ENCODE measurements around the gene BRI3.
"Not testable (repeated sequence)": the region's sequence is repeated elsewhere in the genome, so short reads cannot be mapped to it uniquely, and the experiment has no call there.

The BRI3 gene

DNA sequence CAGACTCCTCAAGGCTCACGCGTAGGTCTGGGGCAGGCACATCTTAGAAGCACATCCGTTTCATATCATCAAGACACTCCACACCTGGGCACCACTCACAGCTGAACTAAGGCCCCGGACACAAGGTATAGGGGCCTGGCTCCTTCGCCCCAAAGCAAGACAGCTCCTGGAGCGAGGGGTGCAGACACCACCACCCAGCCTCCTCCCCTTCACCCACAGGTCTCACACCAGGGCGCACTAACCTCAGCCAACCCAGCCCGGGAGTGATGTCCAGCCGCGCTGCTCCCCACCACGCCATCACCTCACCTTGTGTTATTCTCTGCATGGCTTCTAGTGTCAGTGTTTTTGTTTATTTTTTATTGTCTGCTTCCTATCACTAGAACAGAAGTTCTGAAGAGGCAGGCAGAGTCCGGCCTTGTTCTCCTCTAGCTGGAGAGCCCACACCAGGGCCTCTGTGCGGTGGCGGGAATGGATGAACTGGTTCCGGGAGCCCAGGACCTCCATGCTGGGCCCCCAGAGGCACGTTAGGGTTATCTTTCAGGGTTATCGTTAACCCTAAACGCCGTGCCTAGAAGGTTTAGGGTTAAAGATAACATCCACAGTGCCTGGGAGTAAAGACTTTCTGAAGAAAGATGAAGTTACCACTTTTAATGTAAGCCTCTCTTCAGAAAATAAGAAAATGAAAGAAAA is 21.8 kb downstream of the BRI3 start:
- H3K27ac ChIP-seq, result no peak overlapping the region
- no peak overlapping the region for H3K4me3 ChIP-seq

DNA sequence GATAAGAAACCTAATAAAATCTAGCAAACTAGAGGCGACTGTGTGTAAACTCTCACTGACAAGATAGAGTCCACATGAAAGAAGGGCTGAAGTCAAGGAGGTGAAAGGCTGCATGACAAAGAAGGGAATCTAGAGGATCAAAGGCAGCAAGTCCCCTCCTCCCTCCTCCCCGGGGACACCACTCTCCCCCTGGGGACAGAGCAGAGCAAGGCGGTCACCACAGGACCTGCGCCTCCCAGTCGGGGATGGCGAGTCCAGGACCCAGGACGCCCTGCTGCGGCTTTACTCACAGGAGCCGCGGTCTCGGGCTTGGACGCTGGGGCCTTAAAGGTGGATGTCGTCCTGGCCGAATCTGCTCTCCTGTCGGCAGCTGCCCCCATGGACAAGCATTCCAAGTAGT is 22.4 kb downstream of the BRI3 start:
- no peak overlapping the region for H3K27ac ChIP-seq
- no peak overlapping the region for H3K4me3 ChIP-seq

DNA sequence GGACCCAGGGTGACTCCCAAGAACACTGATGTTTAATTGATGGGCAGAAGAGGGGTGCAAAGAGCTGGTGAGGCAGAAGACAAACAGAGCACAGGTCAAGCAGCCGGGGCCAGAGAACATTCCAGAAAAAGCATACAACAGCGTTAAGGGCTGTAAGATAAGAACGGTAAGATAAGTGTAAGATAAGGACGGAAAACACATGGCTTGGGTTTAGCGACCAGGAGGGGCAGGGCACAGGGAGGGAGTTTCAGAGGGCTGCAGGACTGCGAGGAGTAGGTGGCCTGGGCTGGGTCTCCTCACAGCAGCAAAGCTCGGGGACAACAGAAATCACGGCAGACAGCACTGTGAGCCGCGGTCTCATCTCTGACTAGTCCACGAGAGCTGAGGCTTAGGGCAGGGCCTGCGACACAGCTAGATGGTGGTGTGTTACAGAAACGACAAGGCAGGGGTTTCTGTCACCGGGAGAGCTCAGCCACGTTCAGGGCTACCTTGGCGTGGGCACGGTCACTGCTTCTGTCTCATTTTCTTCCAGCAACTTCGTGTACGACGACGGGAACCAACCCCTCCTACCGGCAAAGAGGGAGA is 24.6 kb downstream of the BRI3 start:
- no peak overlapping the region for H3K27ac ChIP-seq
- no peak overlapping the region for H3K4me3 ChIP-seq

DNA sequence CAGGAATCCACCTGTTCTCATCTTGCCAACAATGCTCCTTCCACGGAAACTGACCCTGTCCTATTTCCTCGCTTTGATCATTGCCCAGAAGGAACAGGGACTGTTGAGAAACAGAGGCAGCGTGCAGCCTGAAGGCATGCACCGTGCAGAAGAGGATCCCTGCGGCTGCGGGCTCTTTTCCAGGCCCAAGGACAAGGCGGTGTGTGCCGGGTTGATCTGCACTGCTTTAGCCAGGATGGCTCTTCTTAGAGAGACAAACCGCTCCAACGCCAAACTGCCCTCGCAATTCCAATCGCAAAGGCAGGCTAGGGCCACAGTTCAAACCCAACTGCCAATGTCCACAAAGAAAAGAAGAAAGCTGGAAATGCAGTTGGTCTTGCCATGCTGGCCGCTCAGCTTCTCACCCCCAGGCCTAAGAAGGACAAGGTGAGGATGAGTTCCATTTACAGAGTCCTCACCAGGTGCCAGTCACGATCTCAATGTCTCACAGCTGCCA is 26.5 kb downstream of the BRI3 start:
- Histone ChIP-seq H3K27ac (no peak overlapping the region), H3K4me3 (no peak overlapping the region)

DNA sequence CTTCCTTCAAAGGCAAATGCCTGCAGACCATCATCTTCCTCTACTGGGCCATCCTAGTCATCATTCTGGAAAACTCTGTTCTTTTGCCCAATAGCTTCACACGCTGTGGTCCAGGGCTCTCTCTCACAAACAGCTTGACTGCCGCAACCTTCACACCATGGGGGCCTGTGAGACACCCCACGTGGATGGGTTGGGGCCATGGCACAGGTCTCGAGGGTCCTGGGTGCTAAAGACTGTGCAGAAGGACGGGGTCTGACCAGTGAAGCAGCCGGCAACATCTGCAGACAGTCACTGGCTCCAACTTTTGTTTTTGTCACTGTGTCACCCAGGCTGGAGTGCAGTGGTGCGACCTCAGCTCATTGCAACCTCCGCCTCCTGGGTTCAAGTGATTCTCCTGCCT is 28.1 kb downstream of the BRI3 start:
- Histone ChIP-seq H3K4me3 (no peak overlapping the region), H3K27ac (no peak overlapping the region)

DNA sequence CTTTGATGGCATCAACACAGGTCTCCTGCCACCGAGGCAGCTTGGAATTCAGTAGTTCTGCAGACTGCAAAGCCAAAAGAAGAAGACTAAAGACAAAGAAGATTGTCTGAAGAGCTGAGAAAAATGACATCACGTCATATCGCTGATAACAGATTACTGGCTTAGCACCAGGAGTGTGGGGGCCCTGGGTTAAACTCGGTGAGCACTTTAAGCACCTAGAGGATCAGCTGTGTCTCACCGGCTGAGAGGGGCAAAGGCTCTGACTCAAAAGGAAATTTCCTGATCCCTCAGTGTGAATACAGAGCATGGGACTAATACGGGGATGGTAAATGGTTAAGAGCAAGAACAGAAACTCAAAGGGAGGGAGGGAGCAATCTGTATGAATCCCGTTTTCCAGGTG is 30.7 kb downstream of the BRI3 start:
- no peak overlapping the region for H3K4me3 ChIP-seq
- no peak overlapping the region for H3K27ac ChIP-seq

DNA sequence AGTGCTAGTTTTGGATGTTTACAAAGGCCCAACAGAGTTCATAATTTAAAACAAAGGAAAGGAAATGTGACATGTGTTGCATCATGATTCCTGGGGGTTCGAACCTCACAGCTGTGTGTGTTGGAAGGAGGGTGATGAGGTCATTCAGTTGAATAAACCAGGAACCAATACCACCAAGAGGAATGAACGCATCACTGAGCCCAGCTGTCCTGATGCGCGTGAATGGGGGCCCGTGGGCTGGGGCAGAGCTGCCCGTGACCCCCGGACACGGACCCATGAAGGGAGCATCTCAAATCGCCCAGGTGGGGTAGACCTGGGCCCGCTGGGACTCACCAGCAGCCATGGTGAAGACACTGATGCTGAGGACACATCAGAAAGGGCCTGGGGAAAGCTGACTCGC is 33.0 kb downstream of the BRI3 start:
- H3K27ac ChIP-seq, result no peak overlapping the region
- H3K4me3 ChIP-seq, result no peak overlapping the region

DNA sequence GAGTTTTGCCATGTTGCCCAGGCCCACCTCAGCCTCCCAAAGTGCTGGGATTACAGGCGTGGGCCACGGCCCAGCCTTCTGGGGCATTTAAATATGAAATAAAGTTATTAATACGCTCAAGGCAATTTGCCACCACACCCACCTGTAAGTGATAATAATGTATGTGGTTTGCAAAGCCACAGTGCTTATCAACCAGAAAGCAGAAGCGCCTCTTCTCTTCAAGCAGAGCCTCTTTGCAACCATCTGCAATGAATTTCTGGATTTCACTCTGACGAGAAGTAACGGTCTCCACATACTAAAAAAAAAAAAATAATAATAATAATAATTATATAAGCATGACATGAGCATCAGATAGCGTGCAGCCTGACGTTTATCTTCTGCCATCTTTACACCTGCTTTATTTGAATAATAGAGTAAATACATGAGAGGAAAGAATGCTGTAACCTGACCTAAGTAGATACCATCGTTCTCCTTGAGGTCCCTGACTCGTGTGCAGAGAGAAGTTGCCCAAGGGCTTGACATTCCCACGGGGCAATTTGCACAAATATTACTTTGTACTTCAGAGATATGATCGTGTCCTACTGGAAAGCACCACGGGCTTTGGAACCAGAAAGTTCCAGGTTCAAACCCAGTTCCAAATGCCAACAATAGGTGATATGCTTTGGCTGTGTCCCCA is 34.0 kb downstream of the BRI3 start:
- Histone ChIP-seq H3K27ac (no peak overlapping the region), H3K4me3 (no peak overlapping the region)

DNA sequence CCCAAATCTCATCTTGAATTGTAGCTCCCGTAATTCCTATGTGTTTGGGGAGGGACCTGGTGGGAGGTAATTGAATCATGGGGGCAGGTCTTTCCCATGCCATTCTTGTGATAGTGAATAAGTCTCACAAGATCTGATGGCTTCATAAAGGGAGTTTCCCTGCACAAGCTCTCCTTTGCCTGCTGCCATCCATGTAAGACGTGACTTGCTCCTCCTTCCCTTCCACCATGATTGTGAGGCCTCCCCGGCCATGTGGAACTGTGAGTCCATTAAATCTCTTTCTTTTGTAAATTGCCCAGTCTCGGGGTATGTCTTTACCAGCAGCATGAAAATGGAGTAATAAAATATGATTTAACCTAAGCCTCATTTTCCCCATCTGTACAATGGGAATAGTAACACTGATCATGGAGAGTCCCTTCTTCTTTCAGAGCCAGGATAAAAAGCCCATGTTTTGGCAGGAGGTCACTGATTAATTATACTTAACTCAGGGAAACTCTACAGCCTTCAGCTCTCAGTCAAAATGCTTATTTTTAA is 34.6 kb downstream of the BRI3 start:
- not testable (repeated sequence) for H3K4me3 ChIP-seq, H3K27ac ChIP-seq

DNA sequence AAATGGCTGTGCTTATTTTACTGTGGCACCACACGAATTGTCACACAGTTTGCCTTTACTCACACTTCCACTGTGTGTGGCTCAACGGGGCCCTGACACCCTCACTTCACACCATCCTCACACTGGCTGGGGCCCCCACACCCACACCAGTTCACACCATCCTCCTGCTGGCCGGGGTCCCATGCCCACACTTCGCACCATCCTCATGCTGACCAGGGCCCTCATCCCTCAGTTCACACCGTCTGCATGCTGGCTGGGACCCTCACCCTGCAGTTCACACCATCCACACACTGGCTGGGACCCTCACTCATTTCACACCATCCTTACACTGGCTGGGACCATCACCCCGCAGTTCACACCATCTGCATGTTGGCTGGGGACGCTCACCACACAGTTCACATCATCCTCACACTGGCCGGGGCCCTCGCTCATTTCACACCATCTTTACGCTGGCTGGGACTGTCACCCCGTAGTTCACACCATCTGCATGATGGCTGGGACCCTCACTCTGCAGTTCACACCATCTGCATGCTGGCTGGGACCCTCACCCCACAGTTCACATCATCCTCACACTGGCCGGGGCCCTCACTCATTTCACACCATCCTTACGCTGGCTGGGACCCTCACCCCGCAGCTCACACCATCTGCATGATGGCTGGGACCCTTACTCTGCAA is 36.0 kb downstream of the BRI3 start:
- no peak overlapping the region for H3K27ac ChIP-seq
- H3K4me3 ChIP-seq, result no peak overlapping the region

DNA sequence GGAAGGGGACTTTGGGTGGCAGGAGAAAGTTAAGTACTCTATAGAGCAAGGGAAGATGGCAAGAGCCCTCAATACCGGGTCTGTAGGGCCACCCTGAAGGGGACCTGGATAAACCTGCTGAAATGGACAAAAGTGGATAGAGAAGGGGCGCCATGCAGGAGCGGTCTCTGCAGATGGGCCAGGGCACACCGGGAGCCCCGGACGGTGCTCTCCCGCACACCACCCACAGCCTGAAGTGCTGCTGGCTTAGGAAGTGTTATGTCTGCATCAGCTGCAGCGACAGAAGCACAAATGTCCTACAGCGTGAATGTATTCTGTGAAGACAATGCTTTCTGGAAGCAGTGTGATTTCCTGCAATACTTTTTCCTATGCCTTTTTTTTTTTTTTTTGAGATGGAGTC is 37.7 kb downstream of the BRI3 start:
- no peak overlapping the region for H3K27ac ChIP-seq

DNA sequence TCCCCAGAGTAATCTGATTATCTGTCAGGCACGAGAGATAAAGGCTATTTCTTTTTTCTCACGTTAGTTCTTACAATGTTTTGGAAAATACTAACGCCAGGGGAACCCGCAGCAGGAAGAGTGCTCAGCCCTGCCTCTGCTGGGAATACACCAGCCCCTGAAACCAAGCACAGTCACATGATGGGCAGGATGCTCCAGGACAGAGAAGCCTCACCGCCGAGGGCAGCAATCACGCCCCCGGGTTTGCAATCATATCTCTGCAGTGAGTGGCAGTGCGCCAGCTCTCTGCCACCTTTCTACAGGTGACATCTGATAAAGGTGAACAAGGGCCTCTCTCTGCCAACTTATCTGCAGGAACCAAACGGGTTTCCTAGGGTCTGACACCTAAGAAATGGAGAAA is 39.8 kb downstream of the BRI3 start:
- Histone ChIP-seq H3K27ac (no peak overlapping the region), H3K4me3 (no peak overlapping the region)

More for the DNA sequence above, 37.7 kb downstream of the BRI3 start:
- H3K4me3 ChIP-seq, result no peak overlapping the region

DNA sequence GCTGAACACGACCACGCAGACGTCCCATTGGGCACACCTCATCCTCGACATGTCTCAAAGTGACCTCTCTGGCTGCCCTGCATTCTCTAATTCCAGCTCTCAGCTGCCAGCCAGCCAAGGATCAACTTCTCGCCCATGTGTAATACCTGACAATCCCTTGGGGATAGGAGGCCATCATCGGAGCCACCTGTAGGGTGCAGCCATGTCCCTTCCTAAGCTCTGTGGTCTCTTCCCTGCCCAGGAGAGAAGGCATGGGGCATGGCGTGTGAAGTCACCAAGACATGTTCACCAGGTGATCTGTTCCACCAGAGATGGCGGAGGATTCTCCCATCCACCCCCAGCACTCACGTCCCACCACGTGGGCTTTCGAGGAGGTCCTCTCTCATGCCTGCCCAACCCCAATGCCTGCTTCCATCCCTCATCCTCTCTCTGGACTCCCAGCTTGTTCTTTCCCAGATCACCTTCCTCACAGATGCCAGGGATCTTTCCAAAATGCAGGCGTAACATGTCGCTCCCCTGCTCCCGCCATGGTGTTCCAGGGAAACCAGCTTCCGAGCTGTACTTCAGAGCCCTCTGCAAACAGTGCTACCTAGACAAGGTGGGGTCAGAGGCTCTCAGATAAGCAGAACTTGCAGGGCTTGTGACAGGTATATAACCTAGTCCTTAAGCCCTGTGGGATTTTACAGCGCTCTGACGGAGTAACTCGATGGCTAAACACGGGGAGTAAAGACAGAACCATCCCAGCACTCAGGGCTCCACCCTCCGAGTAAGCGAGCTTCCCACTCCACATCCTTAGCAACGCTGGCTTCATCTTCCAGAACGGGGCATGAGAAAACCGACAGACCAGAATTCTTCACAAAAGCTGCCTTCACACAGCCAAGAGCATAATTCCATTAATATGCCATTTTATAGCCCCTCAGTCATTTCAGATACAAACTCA is 41.1 kb downstream of the BRI3 start:
- peak overlapping the region in 2 of 21 experiments; percentile 22 to 30 for H3K27ac ChIP-seq
- H3K4me3 ChIP-seq, result no peak overlapping the region

DNA sequence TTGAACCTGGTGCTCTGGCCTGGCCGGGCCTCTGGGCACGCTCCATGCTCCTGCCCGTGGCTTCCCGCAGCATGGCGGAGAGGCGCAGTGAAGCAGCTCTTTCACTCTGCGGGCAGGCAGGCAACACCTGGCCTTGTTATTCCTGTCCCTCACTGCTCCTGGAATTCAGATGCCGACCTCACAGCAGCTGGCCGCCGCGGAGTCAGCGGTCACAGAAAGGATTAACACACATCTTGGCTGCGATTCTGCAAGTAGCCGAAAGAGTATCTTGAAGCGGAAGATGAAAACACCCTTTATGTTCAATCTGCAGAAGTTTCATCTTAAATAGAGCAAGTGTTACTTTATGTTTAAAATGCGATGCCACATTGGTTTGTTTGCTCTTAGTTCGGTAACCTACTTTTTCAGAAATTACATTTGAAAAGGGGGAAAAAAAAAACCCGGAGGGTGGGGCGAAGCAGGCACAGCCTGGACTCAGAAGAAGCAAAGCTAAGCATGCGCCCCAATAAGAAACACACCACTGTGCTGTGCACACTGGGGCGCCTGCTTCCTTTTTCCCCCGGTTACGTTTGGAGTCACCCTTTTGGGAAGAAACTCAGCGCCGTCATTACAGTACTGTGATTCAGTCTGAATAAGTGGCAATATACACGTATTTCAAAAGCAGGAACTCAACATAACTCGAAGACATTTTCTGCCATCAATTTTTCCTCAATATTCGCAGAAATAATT is 42.3 kb downstream of the BRI3 start:
- Histone ChIP-seq H3K4me3 (no peak overlapping the region), H3K27ac (no peak overlapping the region)

DNA sequence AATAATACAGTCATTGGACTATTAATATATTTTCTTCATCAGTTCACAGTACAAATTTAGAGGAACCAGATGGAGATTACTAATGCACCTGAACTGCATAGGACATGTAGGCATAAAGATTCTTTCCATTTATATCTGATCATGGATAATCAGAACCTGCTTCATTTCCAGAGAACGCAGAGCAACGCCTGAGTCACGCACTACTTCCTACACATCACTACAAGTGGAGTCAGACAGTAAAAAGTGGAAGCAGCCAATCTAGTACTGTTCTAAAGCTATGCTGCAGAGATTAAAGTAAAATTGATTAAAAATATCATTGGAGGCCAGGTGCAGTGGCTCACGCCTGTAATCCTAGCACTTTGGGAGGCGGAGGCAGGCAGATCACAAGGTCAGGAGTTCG is 43.3 kb downstream of the BRI3 start:
- H3K4me3 ChIP-seq, result no peak overlapping the region
- no peak overlapping the region for H3K27ac ChIP-seq

DNA sequence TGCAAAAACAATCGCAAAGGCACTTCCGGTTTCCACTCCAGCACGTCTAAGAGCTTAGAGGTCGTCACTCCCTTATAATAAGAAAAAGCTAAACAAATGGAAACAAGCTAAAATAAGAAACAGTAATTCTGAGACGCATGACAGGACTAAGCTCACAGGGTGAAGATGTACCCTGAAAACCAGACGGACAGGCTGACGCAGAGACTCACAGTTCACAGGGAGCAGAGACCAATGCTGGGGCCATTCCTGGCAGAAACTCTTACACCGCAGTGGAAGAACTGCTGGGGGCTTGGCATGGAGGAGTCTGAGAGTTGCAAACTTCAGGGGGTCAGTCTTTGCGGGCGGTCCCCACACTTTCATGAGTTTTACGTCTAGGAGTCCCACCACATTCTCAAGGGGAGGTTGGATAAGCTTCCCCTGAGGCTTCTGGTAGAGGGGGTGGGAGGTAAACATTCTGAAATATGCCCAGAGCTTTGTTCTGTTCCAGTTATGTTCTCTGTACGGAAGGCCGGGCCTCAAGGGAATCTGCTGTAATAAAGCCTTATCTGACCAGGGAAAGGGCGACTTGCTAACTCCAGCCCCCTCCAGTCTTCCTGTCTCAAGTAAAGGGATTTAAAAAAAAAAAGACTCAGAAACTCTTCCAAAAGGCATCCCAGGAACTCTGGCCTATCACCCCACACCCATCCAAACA is 47.8 kb downstream of the BRI3 start:
- no peak overlapping the region for H3K4me3 ChIP-seq
- H3K27ac ChIP-seq, result peak overlapping the region in 3 of 21 experiments; percentile 15 to 68 (median 60)

DNA sequence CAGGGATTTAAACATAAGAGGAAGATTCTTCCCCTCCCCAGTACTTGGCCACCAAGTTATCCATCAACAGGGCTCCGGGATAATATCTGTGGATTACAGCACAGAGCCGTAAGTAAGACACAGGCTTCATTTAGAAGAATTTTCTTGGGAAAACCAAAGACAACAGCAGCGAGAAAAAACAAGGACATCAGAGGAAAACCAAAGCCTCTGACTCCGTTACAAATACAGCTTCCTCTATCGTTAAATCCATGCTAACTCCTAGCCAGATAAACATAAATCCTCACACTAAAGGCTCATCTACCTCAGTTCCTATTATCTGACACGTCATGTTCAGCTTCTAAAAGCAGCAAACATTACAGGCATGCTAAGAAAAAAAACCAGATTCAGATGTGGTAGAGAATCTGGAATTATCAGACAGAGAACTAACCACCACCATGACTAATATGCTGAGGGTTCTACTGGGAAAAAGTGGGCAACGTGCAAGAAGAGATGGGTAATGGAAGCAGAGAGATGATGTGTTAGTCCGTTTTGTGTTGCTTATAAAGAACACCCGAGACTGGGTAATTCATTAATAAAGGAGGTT is 48.4 kb downstream of the BRI3 start:
- Histone ChIP-seq H3K4me3 (no peak overlapping the region), H3K27ac (peak overlapping the region in 4 of 21 experiments; percentile 14 to 68 (median 38))
